SK-N-SH (cell line): ENCODE data around the gene ERC2.

Experiments used
- EZH2phosphoT487 ChIP-seq: fragments of 200-600 bp; sonication (generic); IDR thresholded peaks from 2 replicates; pipeline ENCODE4 v1.6.1; 2017; ENCODE audit warnings: low read depth, mixed run types, mild to moderate bottlenecking, antibody characterized with exemption, moderate library complexity, borderline replicate concordance
- JUND ChIP-seq: IDR thresholded peaks from 2 replicates; pipeline ENCODE4 v1.4.0; 2012
- MXI1 ChIP-seq: IDR thresholded peaks from 2 replicates; pipeline ENCODE4 v1.6.1; 2012; ENCODE audit warnings: mild to moderate bottlenecking, low read depth, low read length, improper control_type of control experiment
- POLR2AphosphoS5 ChIP-seq: IDR thresholded peaks from 2 replicates; pipeline ENCODE4 v1.6.1; 2012; ENCODE audit warnings: low read depth, low read length
- REST ChIP-seq: IDR thresholded peaks from 2 replicates; pipeline ENCODE4 v1.6.1; 2012; ENCODE audit warnings: mild to moderate bottlenecking, low read depth, low read length, moderate library complexity
- SIN3A ChIP-seq: IDR thresholded peaks from 2 replicates; pipeline ENCODE4 v1.6.1; 2012; ENCODE audit warnings: low read depth, mild to moderate bottlenecking, low read length, moderate library complexity, borderline replicate concordance
- TCF12 ChIP-seq: IDR thresholded peaks from 2 replicates; pipeline ENCODE4 v1.4.0; 2012
- USF2 ChIP-seq: fragments of 150-350 bp; IDR thresholded peaks from 2 replicates; pipeline ENCODE4 v1.6.1; 2017; ENCODE audit warnings: antibody characterized with exemption, low read length, low read depth, borderline replicate concordance
- YY1 ChIP-seq: IDR thresholded peaks from 2 replicates; pipeline ENCODE4 v1.4.0; 2012; ENCODE audit warnings: low read depth, mild to moderate bottlenecking
- ZBTB33 ChIP-seq: IDR thresholded peaks from 2 replicates; pipeline ENCODE4 v1.4.0; 2012; ENCODE audit warnings: low read depth, borderline replicate concordance
- TF ChIP-seq, protein P1 (sequence below): fragments of 200-600 bp; sonication (generic); IDR thresholded peaks from 2 replicates; pipeline ENCODE4 v1.6.1; 2017; ENCODE audit warnings: antibody characterized with exemption, mild to moderate bottlenecking, moderate library complexity
- TF ChIP-seq, protein P2 (sequence below): IDR thresholded peaks from 2 replicates; pipeline ENCODE4 v1.4.0; 2012; ENCODE audit warnings: low read depth, borderline replicate concordance
- TF ChIP-seq, protein P3 (sequence below): IDR thresholded peaks from 2 replicates; pipeline ENCODE4 v1.4.0; 2012; ENCODE audit warnings: low read depth

DNA sequence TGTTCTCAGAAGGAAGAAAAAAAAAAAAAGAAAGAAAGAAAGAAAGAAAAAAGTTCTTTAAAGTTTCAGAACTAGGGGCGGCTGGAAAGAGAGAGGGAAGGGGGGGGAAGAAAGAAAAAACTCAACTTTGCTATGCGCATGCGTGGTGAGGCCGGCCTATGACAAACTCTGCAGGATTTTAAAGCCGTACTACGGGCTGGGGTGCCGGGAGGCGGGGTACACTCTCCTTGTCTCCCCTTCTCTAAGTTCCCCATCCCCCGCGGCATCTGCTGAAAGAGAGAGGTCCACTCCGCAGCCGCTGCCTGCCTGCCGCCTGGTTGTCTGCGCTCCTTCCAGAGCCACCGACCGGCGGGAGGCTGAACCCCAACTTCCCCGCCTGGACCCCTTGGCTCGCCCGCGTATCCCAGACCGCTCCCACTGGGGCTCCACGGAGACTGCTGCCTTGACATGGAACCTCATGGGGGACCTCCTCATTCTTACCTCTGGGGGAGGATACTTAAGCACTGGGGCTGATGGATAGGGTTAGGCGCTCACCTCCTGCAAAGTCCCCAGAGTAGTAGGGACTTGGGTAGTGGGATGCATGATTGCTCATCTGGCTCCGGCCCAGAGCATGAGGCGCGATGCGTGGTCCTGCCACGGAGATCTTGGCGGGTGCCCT lies 979.7 kb downstream of the ERC2 start:
- TF ChIP-seq, protein P1, sequence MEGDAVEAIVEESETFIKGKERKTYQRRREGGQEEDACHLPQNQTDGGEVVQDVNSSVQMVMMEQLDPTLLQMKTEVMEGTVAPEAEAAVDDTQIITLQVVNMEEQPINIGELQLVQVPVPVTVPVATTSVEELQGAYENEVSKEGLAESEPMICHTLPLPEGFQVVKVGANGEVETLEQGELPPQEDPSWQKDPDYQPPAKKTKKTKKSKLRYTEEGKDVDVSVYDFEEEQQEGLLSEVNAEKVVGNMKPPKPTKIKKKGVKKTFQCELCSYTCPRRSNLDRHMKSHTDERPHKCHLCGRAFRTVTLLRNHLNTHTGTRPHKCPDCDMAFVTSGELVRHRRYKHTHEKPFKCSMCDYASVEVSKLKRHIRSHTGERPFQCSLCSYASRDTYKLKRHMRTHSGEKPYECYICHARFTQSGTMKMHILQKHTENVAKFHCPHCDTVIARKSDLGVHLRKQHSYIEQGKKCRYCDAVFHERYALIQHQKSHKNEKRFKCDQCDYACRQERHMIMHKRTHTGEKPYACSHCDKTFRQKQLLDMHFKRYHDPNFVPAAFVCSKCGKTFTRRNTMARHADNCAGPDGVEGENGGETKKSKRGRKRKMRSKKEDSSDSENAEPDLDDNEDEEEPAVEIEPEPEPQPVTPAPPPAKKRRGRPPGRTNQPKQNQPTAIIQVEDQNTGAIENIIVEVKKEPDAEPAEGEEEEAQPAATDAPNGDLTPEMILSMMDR: no peak
- TF ChIP-seq, protein P2, sequence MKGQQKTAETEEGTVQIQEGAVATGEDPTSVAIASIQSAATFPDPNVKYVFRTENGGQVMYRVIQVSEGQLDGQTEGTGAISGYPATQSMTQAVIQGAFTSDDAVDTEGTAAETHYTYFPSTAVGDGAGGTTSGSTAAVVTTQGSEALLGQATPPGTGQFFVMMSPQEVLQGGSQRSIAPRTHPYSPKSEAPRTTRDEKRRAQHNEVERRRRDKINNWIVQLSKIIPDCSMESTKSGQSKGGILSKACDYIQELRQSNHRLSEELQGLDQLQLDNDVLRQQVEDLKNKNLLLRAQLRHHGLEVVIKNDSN: no peak
- TF ChIP-seq POLR2AphosphoS5 (no peak), SIN3A (no peak), MXI1 (no peak), YY1 (no peak), TCF12 (no peak), USF2 (no peak), ZBTB33 (no peak), JUND (no peak), REST (no peak), EZH2phosphoT487 (no peak)
- TF ChIP-seq, protein P3, sequence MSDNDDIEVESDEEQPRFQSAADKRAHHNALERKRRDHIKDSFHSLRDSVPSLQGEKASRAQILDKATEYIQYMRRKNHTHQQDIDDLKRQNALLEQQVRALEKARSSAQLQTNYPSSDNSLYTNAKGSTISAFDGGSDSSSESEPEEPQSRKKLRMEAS: no peak
